Heart right ventricle (tissue), 16 donors: ENCODE results near the gene GNB1L. TPM values are rescaled to one million over a fixed set of nuclear protein-coding genes. Genes with fewer than 3 reads are reported as not detected.
A peak's percentile ranks its signal among the peaks of the same experiment; 100 is the strongest.

Source experiments
- ATAC-seq, 8 donors: fragments of 200-7000 bp; cut with Tn5 transposase; one replicate each; pipeline ENCODE4 v1.9.1; 2020; ENCODE audit warnings: mild to moderate bottlenecking in 8 of 8, moderate library complexity in 8 of 8, moderate number of reproducible peaks in 1 of 8
- DNase-seq, 2 donors: peaks; one replicate each; pipeline ENCODE4 v3.0.0-alpha.2; 2020
- H3K27ac ChIP-seq, 10 donors: fragments of 200-600 bp; sonication (generic) in 2 of 10; one replicate each; pipeline versions ENCODE4 v1.5.0 to v1.8.0; 2020 to 2022; ENCODE audit warnings: mild to moderate bottlenecking in 3 of 10
- H3K27me3 ChIP-seq, 7 donors: fragments of 200-600 bp; one replicate each; pipeline ENCODE4 v1.8.0; 2021 to 2022; ENCODE audit warnings: mild to moderate bottlenecking in 2 of 7
- H3K36me3 ChIP-seq, 9 donors: fragments of 200-600 bp; sonication (generic) in 1 of 9; one replicate each; pipeline versions ENCODE4 v1.5.0 to v1.8.0; 2020 to 2022; ENCODE audit warnings: mild to moderate bottlenecking in 2 of 9
- H3K4me1 ChIP-seq, 9 donors: fragments of 200-600 bp; sonication (generic) in 1 of 9; one replicate each; pipeline versions ENCODE4 v1.5.0 to v1.8.0; 2020 to 2022; ENCODE audit warnings: mild to moderate bottlenecking in 4 of 9
- H3K4me3 ChIP-seq, 10 donors: fragments of 200-600 bp; sonication (generic) in 2 of 10; one replicate each; pipeline versions ENCODE4 v1.5.0 to v1.8.0; 2020 to 2022; ENCODE audit warnings: mild to moderate bottlenecking in 7 of 10, moderate library complexity in 2 of 10
- H3K9me3 ChIP-seq, 11 donors: fragments of 200-600 bp in 10 of 11; sonication (generic) in 2 of 11; one replicate each; pipeline versions ENCODE4 v1.5.0 to v1.8.0; 2013 to 2022; ENCODE audit warnings: mild to moderate bottlenecking in 2 of 11, control low read depth in 1 of 11, moderate library complexity in 1 of 11
- CTCF ChIP-seq, 9 donors: fragments of 200-600 bp; sonication (generic) in 2 of 9; IDR thresholded peaks; one replicate each; pipeline versions ENCODE4 v1.5.0 to v1.8.0; 2021 to 2022; ENCODE audit warnings: antibody characterized with exemption in 9 of 9, mild to moderate bottlenecking in 5 of 9, moderate library complexity in 1 of 9
- WGBS, 2 donors: extraction: QIAGEN DNeasy Blood & Tissue Kit; methylation state at CpG; one replicate each; pipeline ENCODE4 v1.1.7; 2013; ENCODE audit warnings: inconsistent platforms in 1 of 2; 5-methylcytosine and 5-hydroxymethylcytosine counted together
- intact Hi-C, 10 donors: fragments of 100-400 bp; cut with DNase I; formaldehyde crosslinking; loops; one replicate each; pipeline versions ENCODE4 v1.11.1 to v1.14.2; 2022
- polyA plus RNA-seq, 2 donors: library from polyadenylated mRNA; stranded (reverse); fragments of 200-250 nt; gene quantifications; one replicate each; pipeline ENCODE4 v1.2.3, GENCODE V29; 2013
- total RNA-seq, 10 donors: library from RNA; stranded (reverse); fragmentation: NEBNext Ultra II Directional in 3 of 10; extraction: Animal tissue kit (Norgen Biotek cat#: 25700) in 3 of 10; gene quantifications; one replicate each; pipeline versions ENCODE4 v1.2.1 to v1.2.4, GENCODE V29; 2021 to 2023
- donor health status: Arrhythmogenic right ventricular cardiomyopathy.
- donor health status: ischemic (EF 13 %, LVEDD 7.1; RV severe dilation, severe dysfunction).
- donor health status: healthy with polysubstance abuse.
- donor health status: DM: no; HTN: yes; CAD: no.
- donor health status: DM: no; HTN: no; CAD: no.
- donor health status: ischemic (EF 25% LVEDD 6.9; RV normal size, moderate dysfunction).
- donor health status: ischemic (EF 25% LVEDD 5.7; RV mildly dilated, moderate dysfunction).
- donor health status: healthy.
- donor health status: DM: yes; HTN: yes; CAD: no.
- donor health status: Ischemic cardiomyopathy.
- donor health status: ischemic (EF 35%, LVEDD 5.7; RV mildly dilated, moderate dysfunction).
- donor health status: nonischemic (EF 11% LVEDD 7.7; RV severe dilation, severe dysfunction).
- donor health status: DM: yes; HTN: yes; CAD: no.
- donor health status: PGD.
- donor health status: ischemic (EF 29% LVEDD 5.4; RV normal size, mild dysfunction).
- donor health status: nonischemic (EF 23%, LVEDD 6.1; RV moderate dilation, normal function).

Gene GNB1L
- total and polyA plus RNA-seq, 12 donors = 0.76 to 9.3 (median 1.9) TPM

GRCh38 chr22:19903031-19903430 is 48.4 kb upstream of the GNB1L start:
- Histone ChIP-seq H3K4me1 (no peaks in the 10 kb centered on the region), H3K27me3 (no peaks in the 10 kb centered on the region), H3K9me3 (no peaks in the 10 kb centered on the region), H3K36me3 (peaks cover 0 to 54% (median under 1%) of the 10 kb centered on the region in 9 donors), H3K27ac (no peak overlapping the region), H3K4me3 (no peak overlapping the region)
- WGBS, 2 donors = 83 to 88% methylated on average over 9 of the region's 9 CpGs
- intact Hi-C loops = no loop called here
- no peak for TF ChIP-seq CTCF (IDR thresholded peaks at IDR 0.05)
- no peak for DNase-seq
- ATAC-seq = peak in 2 of 8 donors; percentile 33 to 51

GRCh38 chr22:19902245-19902715 is 47.6 kb upstream of the GNB1L start:
- intact Hi-C loops = no loop called here
- H3K4me1 ChIP-seq = no peaks in the 10 kb centered on the region
- H3K36me3 ChIP-seq = peaks cover 0 to 62% (median 4%) of the 10 kb centered on the region in 9 donors
- WGBS, 2 donors = 91% methylated on average over 7 of the region's 7 CpGs
- no peaks in the 10 kb centered on the region for H3K27me3 ChIP-seq
- DNase-seq = no peak
- TF ChIP-seq CTCF (IDR thresholded peaks at IDR 0.05) = no peak
- no peak overlapping the region for H3K27ac ChIP-seq
- no peak overlapping the region for H3K4me3 ChIP-seq
- ATAC-seq = no peak
- no peaks in the 10 kb centered on the region for H3K9me3 ChIP-seq

GRCh38 chr22:19901577-19902244 is 47.0 kb upstream of the GNB1L start:
- Histone ChIP-seq H3K36me3 (peaks cover 0 to 67% (median 4%) of the 10 kb centered on the region in 9 donors), H3K27me3 (no peaks in the 10 kb centered on the region), H3K27ac (no peak overlapping the region), H3K9me3 (no peaks in the 10 kb centered on the region), H3K4me3 (no peak overlapping the region), H3K4me1 (no peaks in the 10 kb centered on the region)
- DNase-seq (no peak), ATAC-seq (no peak)
- TF ChIP-seq CTCF (IDR thresholded peaks at IDR 0.05) = no peak
- intact Hi-C loops = no loop called here
- 94 to 96% methylated on average over 11 of the region's 11 CpGs for WGBS, 2 donors

GRCh38 chr22:19900707-19901436 is 46.2 kb upstream of the GNB1L start:
- no peak for TF ChIP-seq CTCF (IDR thresholded peaks at IDR 0.05)
- WGBS, 2 donors = 90 to 92% methylated on average over 13 of the region's 13 CpGs
- Histone ChIP-seq H3K4me1 (no peaks in the 10 kb centered on the region), H3K4me3 (no peak overlapping the region), H3K27me3 (no peaks in the 10 kb centered on the region), H3K36me3 (peaks cover 0 to 61% (median 4%) of the 10 kb centered on the region in 9 donors), H3K9me3 (no peaks in the 10 kb centered on the region), H3K27ac (no peak overlapping the region)
- no peak for DNase-seq
- no peak for ATAC-seq
- intact Hi-C loops = no loop called here
